ENCODE results near the gene KSR1.
A peak's percentile ranks its signal among the peaks of the same experiment; 100 is the strongest.
"Not testable (repeated sequence)": the region's sequence is repeated elsewhere in the genome, so short reads cannot be mapped to it uniquely, and the experiment has no call there.

The KSR1 gene

GRCh38 chr17:27454089-27454488 is 2.2 kb upstream of the KSR1 start:
- no peak for DNase-seq (ENCODE audit: low read depth)

- DNase-seq (ENCODE audit: low read depth): no peak
Measured at GRCh38 chr17:27455236-27455913, 873 bp upstream of the KSR1 start.

GRCh38 chr17:27456681-27457359 is 572 bp downstream of the KSR1 start:
- DNase-seq (ENCODE audit: low read depth): peak; percentile 13

- no peak for DNase-seq (ENCODE audit: low read depth)
Measured at GRCh38 chr17:27457360-27457715, 1.1 kb downstream of the KSR1 start.

- DNase-seq (ENCODE audit: low read depth): peak; percentile 11
Measured at GRCh38 chr17:27457731-27458523, 1.7 kb downstream of the KSR1 start.

DNA sequence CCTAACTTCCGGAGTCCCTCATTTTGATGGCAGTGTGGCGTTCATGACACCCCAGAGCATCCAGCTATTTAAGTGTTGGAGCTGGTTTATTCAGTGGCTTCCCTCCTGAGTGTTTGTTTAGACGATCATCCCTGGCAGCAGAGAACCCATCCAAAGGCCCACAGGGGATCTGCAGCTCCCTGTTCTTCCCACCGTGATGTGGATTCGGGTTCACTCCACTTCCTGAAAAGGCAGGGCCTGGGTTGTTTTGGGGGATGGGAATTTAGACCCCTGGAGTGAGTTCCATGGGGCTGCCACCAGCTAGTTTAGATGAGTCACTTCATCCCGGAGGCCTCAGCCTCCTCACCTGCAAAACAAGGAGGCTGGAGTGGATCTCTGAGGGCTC is 2.3 kb downstream of the KSR1 start:
- no peak for DNase-seq (ENCODE audit: low read depth)

- DNase-seq (ENCODE audit: low read depth): no peak
Measured at GRCh38 chr17:27459433-27459832, 3.2 kb downstream of the KSR1 start.

GRCh38 chr17:27460196-27460725 is 4.0 kb downstream of the KSR1 start:
- no peak for DNase-seq (ENCODE audit: low read depth)

- no peak for DNase-seq (ENCODE audit: low read depth)
Measured at GRCh38 chr17:27461192-27461859, 5.1 kb downstream of the KSR1 start.

GRCh38 chr17:27462149-27462548 is 5.9 kb downstream of the KSR1 start:
- DNase-seq (ENCODE audit: low read depth): no peak

GRCh38 chr17:27462714-27463113 is 6.5 kb downstream of the KSR1 start:
- no peak for DNase-seq (ENCODE audit: low read depth)

- no peak for DNase-seq (ENCODE audit: low read depth)
Measured at GRCh38 chr17:27463235-27463677, 7.0 kb downstream of the KSR1 start.

DNA sequence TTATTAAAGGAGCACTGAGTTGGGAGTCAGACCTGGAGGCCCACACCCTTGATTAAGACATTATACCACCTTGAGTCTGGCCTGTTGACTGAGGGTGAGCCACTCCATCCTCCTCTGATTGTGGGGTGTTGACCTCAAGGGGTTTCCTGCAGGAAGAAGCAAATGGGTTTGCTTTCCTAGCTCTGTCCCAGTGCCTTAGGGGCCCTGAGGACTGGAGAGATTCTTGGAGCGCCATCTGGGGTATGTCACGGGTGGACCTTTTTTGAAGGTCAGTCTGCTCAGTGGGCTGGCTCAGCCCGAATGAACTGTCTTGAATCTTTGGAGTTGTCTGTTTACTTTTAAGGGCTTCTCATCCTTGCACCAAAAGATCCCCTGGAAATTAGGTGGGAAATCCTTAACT is 7.8 kb downstream of the KSR1 start:
- not testable (repeated sequence) for DNase-seq (ENCODE audit: low read depth)

- DNase-seq (ENCODE audit: low read depth): no peak
Measured at GRCh38 chr17:27464431-27464830, 8.2 kb downstream of the KSR1 start.

DNA sequence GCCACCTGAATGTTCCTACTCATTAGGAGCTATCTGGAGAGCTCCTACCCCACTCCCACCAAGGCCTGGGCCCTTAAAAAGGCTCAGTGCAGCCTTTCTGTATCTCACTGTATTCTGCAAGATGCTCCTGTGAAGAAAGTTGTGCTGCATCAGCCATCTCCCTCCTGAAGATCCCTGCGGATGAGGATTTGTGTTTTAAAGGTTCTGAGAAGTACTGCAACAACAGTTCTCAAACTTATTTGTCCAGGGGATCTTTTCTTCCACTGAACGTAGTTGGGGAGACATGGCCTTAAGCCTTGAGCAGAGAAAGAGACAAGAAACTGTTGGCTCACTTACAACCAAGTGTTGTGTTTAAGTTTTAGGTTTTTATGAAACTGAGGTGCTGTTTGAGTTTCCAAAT is 9.6 kb downstream of the KSR1 start:
- not testable (repeated sequence) for DNase-seq (ENCODE audit: low read depth)

DNA sequence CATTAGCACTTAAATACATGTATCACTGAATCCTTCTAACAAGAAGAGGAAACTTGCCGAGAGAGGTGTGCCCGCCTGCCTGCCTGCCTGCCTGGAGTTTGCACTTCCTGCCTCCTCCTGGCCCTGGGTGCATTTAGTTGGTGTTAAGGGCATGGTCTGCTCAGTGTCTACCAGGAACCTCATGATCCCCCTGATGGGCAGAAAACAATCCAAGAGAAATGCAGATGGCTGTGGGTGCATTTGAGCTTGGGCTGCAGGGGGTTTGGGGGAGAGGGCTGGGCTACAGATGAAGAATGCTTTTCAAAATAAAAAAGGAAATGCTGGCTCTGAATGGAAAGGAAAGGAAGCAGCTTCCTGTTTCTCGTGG is 10.1 kb downstream of the KSR1 start:
- no peak for DNase-seq (ENCODE audit: low read depth)

GRCh38 chr17:27466743-27467375 is 10.6 kb downstream of the KSR1 start:
- no peak for DNase-seq (ENCODE audit: low read depth)

DNA sequence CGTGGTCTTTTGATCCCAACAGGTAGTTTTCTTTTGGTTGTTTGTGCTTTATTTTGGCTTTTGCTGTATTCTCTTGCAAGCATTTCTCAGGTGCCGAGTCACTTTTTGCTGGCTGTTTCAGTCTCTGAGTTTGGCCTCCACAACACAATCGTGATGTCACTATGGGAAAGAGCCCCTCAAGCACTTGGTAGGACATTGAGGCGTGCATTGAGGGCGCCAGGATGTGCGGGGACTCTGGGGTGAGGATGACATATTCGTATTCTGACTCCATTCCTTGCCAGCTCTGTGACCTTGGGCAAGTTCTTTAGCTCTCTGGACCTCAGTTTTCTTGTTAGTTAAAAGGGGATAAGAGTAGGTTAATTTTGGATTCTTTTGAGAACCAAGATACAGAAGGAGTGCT is 13.0 kb downstream of the KSR1 start:
- no peak for DNase-seq (ENCODE audit: low read depth)

GRCh38 chr17:27471321-27472269 is 15.3 kb downstream of the KSR1 start:
- peak; percentile 32 for DNase-seq (ENCODE audit: low read depth)

DNA sequence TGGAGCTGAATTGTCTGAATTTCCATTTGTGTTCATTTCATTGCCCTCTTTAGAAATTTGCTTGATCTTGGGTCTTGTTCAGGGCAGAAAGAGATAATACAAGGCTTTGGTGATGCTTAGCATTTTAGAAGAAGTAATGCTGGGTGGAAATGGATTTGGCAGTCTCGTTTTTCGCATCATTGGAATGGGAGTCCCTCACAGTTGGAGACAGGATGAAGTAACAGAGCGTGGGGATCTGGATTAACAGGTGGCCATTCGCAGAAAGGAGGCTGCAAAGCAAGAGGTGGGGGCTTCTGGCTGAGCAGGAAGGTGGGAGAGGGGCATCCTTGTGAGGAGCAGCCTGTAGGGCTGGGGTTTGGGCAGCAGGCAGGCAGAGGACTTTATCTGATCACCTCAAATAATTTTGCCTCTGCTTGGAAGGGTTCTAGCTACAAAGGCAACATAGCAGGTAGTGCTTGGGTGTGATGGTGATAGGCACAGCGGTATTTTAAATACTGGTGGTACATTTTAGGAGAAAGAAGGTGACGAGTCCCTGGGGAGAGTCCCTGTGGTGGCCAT is 17.0 kb downstream of the KSR1 start:
- DNase-seq (ENCODE audit: low read depth): no peak
